Natural killer cell treated with Interleukin-12 subunit alpha and Interleukin-12 subunit beta and Interleukin-15 and Interleukin-18, amount 100 ng/mL, for 72 hours (primary cell): ENCODE measurements around the gene STXBP3. TPM values are rescaled to one million over a fixed set of nuclear protein-coding genes. Genes with fewer than 3 reads are reported as not detected.

Experiments
- ATAC-seq, 2 donors: fragments of 150-1000 bp; cut with Tn5 transposase in 1 of 2; sonication (Bioruptor Pico), chemical (Tn5 transposase) in 1 of 2; 2 replicates each; pipeline ENCODE4 v1.10.0; 2021
- DNase-seq: peaks from one replicate; pipeline ENCODE4 v3.0.0; 2022; ENCODE audit warnings: low spot score
- H3K27ac Mint-ChIP-seq, 2 donors: 1 replicate in 1 of 2; 2 replicates in 1 of 2; pipeline ENCODE4 v1.8.0; 2022; ENCODE audit warnings: mixed read lengths in 2 of 2, mild to moderate bottlenecking in 1 of 2, moderate library complexity in 1 of 2
- H3K27me3 Mint-ChIP-seq, 2 donors: 1 replicate in 1 of 2; 2 replicates in 1 of 2; pipeline ENCODE4 v1.8.0; 2022; ENCODE audit warnings: mixed read lengths in 2 of 2
- H3K36me3 Mint-ChIP-seq: one replicate; pipeline ENCODE4 v1.8.0; 2022; ENCODE audit warnings: mixed read lengths
- H3K4me1 Mint-ChIP-seq, 2 donors: 1 replicate in 1 of 2; 2 replicates in 1 of 2; pipeline ENCODE4 v1.8.0; 2022; ENCODE audit warnings: low read depth in 2 of 2, mixed read lengths in 2 of 2, mild to moderate bottlenecking in 1 of 2
- H3K4me3 Mint-ChIP-seq: one replicate; pipeline ENCODE4 v1.8.0; 2022; ENCODE audit warnings: mixed read lengths
- H3K9me3 Mint-ChIP-seq: 2 replicates; pipeline ENCODE4 v1.8.0; 2022; ENCODE audit warnings: mixed read lengths
- total RNA-seq, 2 donors: library from RNA; stranded (reverse); gene quantifications; one replicate each; pipeline ENCODE4 v1.2.3, GENCODE V29; 2022

The STXBP3 gene
- total RNA-seq, 2 donors from 2014 or later, result 52.9 to 53.1 TPM

GRCh38 chr1:108717774-108718316 lies 28.6 kb upstream of the STXBP3 start:
- no peaks in the 10 kb centered on the region for H3K9me3 Mint-ChIP-seq
- DNase-seq (no peak), ATAC-seq (no peak)
- no peak overlapping the region for H3K4me3 Mint-ChIP-seq
- peaks cover 0 to 2% of the 10 kb centered on the region in 2 donors for H3K27me3 Mint-ChIP-seq
- no peaks in the 10 kb centered on the region for H3K36me3 Mint-ChIP-seq
- no peak overlapping the region for H3K27ac Mint-ChIP-seq
- H3K4me1 Mint-ChIP-seq, result no peaks in the 10 kb centered on the region

- Mint-ChIP-seq H3K4me1 (no peaks in the 10 kb centered on the region), H3K27me3 (peaks cover 0 to 4% of the 10 kb centered on the region in 2 donors), H3K4me3 (no peak overlapping the region), H3K9me3 (no peaks in the 10 kb centered on the region), H3K36me3 (no peaks in the 10 kb centered on the region), H3K27ac (no peak overlapping the region)
- no peak for DNase-seq
- no peak for ATAC-seq
Measured at GRCh38 chr1:108718927-108719655, 27.4 kb upstream of the STXBP3 start.

GRCh38 chr1:108719656-108720435 lies 26.6 kb upstream of the STXBP3 start:
- DNase-seq (no peak), ATAC-seq (no peak)
- no peak overlapping the region for H3K27ac Mint-ChIP-seq
- no peaks in the 10 kb centered on the region for H3K9me3 Mint-ChIP-seq
- H3K4me3 Mint-ChIP-seq, result no peak overlapping the region
- no peaks in the 10 kb centered on the region for H3K4me1 Mint-ChIP-seq
- peaks cover 0 to 4% of the 10 kb centered on the region in 2 donors for H3K27me3 Mint-ChIP-seq
- H3K36me3 Mint-ChIP-seq, result no peaks in the 10 kb centered on the region

- no peaks in the 10 kb centered on the region for H3K36me3 Mint-ChIP-seq
- H3K27me3 Mint-ChIP-seq, result peaks cover 0 to 2% of the 10 kb centered on the region in 2 donors
Measured at GRCh38 chr1:108722292-108722691, 24.2 kb upstream of the STXBP3 start.

GRCh38 chr1:108725906-108726305 lies 20.6 kb upstream of the STXBP3 start:
- no peak for DNase-seq
- H3K27me3 Mint-ChIP-seq, result peaks cover 8 to 13% of the 10 kb centered on the region in 2 donors
- H3K9me3 Mint-ChIP-seq, result no peaks in the 10 kb centered on the region
- H3K27ac Mint-ChIP-seq, result no peak overlapping the region
- ATAC-seq, result no peak
- no peaks in the 10 kb centered on the region for H3K36me3 Mint-ChIP-seq
- no peak overlapping the region for H3K4me3 Mint-ChIP-seq
- no peaks in the 10 kb centered on the region for H3K4me1 Mint-ChIP-seq

More at GRCh38 chr1:108722292-108722691, 24.2 kb upstream of the STXBP3 start:
- Mint-ChIP-seq H3K4me3 (no peak overlapping the region), H3K27ac (no peak overlapping the region), H3K4me1 (no peaks in the 10 kb centered on the region), H3K9me3 (no peaks in the 10 kb centered on the region)
- no peak for DNase-seq
- ATAC-seq, result no peak

- Mint-ChIP-seq H3K36me3 (no peaks in the 10 kb centered on the region), H3K9me3 (no peaks in the 10 kb centered on the region), H3K27me3 (peaks cover 11 to 13% of the 10 kb centered on the region in 2 donors), H3K27ac (no peak overlapping the region), H3K4me1 (no peaks in the 10 kb centered on the region), H3K4me3 (no peak overlapping the region)
- DNase-seq, result no peak
- no peak for ATAC-seq
Measured at GRCh38 chr1:108728327-108728923, 18.0 kb upstream of the STXBP3 start.

- DNase-seq, result no peak
- H3K36me3 Mint-ChIP-seq, result no peaks in the 10 kb centered on the region
- no peak overlapping the region for H3K4me3 Mint-ChIP-seq
- H3K9me3 Mint-ChIP-seq, result no peaks in the 10 kb centered on the region
- no peak overlapping the region for H3K27ac Mint-ChIP-seq
- no peak for ATAC-seq
- H3K4me1 Mint-ChIP-seq, result no peaks in the 10 kb centered on the region
- H3K27me3 Mint-ChIP-seq, result peaks cover 10 to 13% of the 10 kb centered on the region in 2 donors
Measured at GRCh38 chr1:108729481-108729880, 17.0 kb upstream of the STXBP3 start.

GRCh38 chr1:108732398-108732797 lies 14.1 kb upstream of the STXBP3 start:
- no peaks in the 10 kb centered on the region for H3K36me3 Mint-ChIP-seq
- no peak overlapping the region for H3K27ac Mint-ChIP-seq
- ATAC-seq, result no peak
- H3K9me3 Mint-ChIP-seq, result no peaks in the 10 kb centered on the region
- no peak for DNase-seq
- no peak overlapping the region for H3K4me3 Mint-ChIP-seq
- H3K4me1 Mint-ChIP-seq, result no peaks in the 10 kb centered on the region
- peaks cover 18 to 29% of the 10 kb centered on the region in 2 donors for H3K27me3 Mint-ChIP-seq

- Mint-ChIP-seq H3K9me3 (no peaks in the 10 kb centered on the region), H3K27ac (no peak overlapping the region), H3K4me3 (no peak overlapping the region), H3K36me3 (no peaks in the 10 kb centered on the region), H3K27me3 (peaks cover 18 to 23% of the 10 kb centered on the region in 2 donors), H3K4me1 (no peaks in the 10 kb centered on the region)
- ATAC-seq (no peak), DNase-seq (no peak)
Measured at GRCh38 chr1:108734171-108734865, 12.2 kb upstream of the STXBP3 start.

GRCh38 chr1:108742253-108742652 lies 4.2 kb upstream of the STXBP3 start:
- Mint-ChIP-seq H3K9me3 (no peaks in the 10 kb centered on the region), H3K27me3 (peaks cover 0 to 7% of the 10 kb centered on the region in 2 donors), H3K4me1 (peaks cover 7 to 8% of the 10 kb centered on the region in 2 donors), H3K36me3 (peaks cover 3% of the 10 kb centered on the region), H3K4me3 (no peak overlapping the region), H3K27ac (no peak overlapping the region)
- no peak for ATAC-seq
- no peak for DNase-seq

GRCh38 chr1:108745980-108746381 lies 493 bp upstream of the STXBP3 start:
- H3K27ac Mint-ChIP-seq, result peak overlapping the region; percentile 95 to 96
- H3K27me3 Mint-ChIP-seq, result peaks cover 0 to 7% of the 10 kb centered on the region in 2 donors
- DNase-seq, result no peak
- peaks cover 14% of the 10 kb centered on the region for H3K36me3 Mint-ChIP-seq
- no peak for ATAC-seq
- H3K4me3 Mint-ChIP-seq, result peak overlapping the region; percentile 100
- peaks cover 23 to 33% of the 10 kb centered on the region in 2 donors for H3K4me1 Mint-ChIP-seq
- no peaks in the 10 kb centered on the region for H3K9me3 Mint-ChIP-seq

GRCh38 chr1:108747171-108747850 lies 837 bp downstream of the STXBP3 start:
- ATAC-seq (peak; percentile 34), DNase-seq (peak; percentile 71)
- peak overlapping the region; percentile 100 for H3K4me3 Mint-ChIP-seq
- H3K4me1 Mint-ChIP-seq, result peaks cover 24 to 35% of the 10 kb centered on the region in 2 donors
- peaks cover 14% of the 10 kb centered on the region for H3K36me3 Mint-ChIP-seq
- H3K27ac Mint-ChIP-seq, result peak overlapping the region; percentile 95 to 96
- H3K9me3 Mint-ChIP-seq, result no peaks in the 10 kb centered on the region
- H3K27me3 Mint-ChIP-seq, result peaks cover 0 to 7% of the 10 kb centered on the region in 2 donors

GRCh38 chr1:108747898-108748297 lies 1.4 kb downstream of the STXBP3 start:
- Mint-ChIP-seq H3K9me3 (no peaks in the 10 kb centered on the region), H3K27ac (peak overlapping the region in 1 of 2 donors; percentile 95), H3K36me3 (peaks cover 17% of the 10 kb centered on the region), H3K27me3 (peaks cover 0 to 4% of the 10 kb centered on the region in 2 donors), H3K4me1 (peaks cover 24 to 40% of the 10 kb centered on the region in 2 donors), H3K4me3 (peak overlapping the region; percentile 2)
- no peak for DNase-seq
- no peak for ATAC-seq
